ENCODE measurements around the gene IGFBP5.

- TF ChIP-seq, protein P1, sequence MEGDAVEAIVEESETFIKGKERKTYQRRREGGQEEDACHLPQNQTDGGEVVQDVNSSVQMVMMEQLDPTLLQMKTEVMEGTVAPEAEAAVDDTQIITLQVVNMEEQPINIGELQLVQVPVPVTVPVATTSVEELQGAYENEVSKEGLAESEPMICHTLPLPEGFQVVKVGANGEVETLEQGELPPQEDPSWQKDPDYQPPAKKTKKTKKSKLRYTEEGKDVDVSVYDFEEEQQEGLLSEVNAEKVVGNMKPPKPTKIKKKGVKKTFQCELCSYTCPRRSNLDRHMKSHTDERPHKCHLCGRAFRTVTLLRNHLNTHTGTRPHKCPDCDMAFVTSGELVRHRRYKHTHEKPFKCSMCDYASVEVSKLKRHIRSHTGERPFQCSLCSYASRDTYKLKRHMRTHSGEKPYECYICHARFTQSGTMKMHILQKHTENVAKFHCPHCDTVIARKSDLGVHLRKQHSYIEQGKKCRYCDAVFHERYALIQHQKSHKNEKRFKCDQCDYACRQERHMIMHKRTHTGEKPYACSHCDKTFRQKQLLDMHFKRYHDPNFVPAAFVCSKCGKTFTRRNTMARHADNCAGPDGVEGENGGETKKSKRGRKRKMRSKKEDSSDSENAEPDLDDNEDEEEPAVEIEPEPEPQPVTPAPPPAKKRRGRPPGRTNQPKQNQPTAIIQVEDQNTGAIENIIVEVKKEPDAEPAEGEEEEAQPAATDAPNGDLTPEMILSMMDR (IDR thresholded peaks at IDR 0.05): peak; percentile 49 to 88 (median 79)
- TF ChIP-seq POLR2A (IDR thresholded peaks at IDR 0.05): no peak
These were observed 3.5 kb upstream of the IGFBP5 start for GRCh38 chr2:216698895-216699294.
